ENCODE data around the gene CEP170B.
"Not testable (repeated sequence)": the region's sequence is repeated elsewhere in the genome, so short reads cannot be mapped to it uniquely, and the experiment has no call there.

Gene CEP170B

DNA sequence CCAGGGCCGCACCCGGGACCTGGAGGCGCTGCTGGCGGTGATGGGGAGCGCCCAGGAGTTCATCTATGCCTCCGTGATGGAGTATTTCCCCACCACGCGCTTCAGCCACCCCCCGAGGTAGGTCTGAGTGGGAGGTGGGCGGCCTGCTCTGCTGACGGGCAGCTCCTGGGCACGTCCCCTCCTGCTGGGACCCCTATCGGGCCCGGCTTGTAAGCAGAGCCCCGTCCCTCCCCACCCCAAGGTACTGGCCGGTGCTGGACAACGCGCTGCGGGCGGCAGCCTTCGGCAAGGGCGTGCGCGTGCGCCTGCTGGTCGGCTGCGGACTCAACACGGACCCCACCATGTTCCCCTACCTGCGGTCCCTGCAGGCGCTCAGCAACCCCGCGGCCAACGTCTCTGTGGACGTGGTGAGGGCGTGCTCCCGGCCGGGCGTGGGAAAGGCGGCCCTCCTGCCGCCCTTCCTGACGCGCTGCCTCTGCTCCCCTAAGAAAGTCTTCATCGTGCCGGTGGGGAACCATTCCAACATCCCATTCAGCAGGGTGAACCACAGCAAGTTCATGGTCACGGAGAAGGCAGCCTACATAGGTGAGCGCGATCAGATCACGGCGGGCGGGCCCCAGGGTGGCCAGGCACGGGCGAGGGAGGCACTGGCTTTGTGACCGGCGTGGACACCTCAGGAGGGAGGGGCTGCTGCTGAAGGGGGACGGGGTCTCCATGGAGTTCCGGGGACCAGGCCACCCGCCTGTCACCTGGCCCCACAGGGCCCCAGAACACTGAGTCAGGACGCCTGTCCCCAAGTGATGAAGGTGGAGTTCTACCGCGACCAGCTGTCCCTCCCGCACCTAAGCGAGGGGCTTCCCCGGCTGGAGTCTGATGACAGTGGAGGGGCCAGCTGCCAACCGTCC lies 67.0 kb downstream of the CEP170B start:
- DNase-seq (ENCODE audit: low spot score) = no peak

DNA sequence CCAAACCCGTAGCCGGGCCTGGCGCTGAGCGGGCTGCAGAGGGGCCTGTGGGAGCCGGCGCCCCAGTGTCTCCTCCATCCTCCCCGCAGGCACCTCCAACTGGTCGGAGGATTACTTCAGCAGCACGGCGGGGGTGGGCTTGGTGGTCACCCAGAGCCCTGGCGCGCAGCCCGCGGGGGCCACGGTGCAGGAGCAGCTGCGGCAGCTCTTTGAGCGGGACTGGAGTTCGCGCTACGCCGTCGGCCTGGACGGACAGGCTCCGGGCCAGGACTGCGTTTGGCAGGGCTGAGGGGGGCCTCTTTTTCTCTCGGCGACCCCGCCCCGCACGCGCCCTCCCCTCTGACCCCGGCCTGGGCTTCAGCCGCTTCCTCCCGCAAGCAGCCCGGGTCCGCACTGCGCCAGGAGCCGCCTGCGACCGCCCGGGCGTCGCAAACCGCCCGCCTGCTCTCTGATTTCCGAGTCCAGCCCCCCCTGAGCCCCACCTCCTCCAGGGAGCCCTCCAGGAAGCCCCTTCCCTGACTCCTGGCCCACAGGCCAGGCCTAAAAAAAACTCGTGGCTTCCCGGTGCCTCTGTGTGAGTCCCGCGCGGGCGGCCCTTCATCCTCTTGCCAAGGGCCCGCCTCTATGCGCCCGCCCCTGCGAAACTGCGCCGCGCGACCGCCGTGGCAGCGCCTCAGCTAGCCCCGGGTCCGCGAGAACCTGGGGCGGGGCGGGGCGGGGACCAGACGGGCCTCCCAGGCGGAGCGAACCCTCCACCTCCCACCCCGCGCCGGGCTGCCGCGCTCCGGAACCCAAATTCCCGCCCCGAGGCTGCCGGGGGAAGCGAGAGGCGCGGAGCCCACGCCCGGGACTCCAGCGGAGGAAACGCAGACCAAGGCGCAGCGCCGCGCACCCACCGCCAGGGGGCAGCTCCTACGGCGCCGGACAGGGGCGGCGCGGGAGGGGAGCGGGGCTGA lies 67.9 kb downstream of the CEP170B start:
- DNase-seq (ENCODE audit: low spot score) = peak; percentile 70

DNA sequence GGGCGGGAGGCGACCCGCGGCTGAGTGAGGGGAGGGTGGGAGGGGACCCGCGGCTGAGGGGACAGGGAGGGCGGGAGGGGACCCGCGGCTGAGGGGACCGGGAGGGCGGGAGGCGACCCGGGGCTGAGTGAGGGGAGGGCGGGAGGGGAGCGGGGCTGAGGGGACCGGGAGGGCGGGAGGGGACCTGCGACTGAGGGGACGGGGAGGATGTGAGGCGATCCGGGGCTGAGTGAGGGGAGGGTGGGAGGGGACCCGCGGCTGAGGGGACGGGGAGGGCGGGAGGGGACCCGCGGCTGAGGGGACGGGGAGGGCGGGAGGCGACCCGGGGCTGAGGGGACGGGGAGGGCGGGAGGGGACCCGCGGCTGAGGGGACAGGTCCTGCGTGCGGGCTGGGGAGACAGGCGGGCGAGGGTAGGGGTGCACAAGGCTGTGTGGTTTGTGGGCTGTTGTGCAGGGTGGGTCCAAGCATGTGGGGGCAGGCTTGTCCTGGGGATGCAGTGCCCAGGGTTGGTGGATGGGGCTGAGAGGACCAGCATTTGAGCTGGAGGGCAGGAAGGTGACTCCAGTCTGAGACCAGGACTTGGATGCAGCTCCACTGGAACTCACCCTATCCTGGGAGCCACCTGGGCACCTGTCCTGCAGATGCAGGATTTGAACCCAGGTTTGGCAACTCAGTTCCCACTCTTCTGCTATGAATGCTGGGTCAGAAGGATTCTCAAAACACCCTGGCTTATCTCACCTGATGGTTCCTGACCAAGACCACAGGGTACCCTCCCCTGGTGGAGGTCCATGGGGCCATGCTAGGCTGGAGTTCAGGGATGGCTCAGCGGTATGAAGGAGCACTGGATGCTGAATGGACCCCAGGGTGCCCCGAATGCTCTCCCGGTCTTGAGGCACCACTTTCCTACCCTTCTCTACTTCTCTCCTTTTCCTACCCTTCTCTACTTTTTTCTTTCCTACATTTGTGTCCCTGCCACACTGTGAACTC lies 69.0 kb downstream of the CEP170B start:
- DNase-seq (ENCODE audit: low spot score) = no peak

DNA sequence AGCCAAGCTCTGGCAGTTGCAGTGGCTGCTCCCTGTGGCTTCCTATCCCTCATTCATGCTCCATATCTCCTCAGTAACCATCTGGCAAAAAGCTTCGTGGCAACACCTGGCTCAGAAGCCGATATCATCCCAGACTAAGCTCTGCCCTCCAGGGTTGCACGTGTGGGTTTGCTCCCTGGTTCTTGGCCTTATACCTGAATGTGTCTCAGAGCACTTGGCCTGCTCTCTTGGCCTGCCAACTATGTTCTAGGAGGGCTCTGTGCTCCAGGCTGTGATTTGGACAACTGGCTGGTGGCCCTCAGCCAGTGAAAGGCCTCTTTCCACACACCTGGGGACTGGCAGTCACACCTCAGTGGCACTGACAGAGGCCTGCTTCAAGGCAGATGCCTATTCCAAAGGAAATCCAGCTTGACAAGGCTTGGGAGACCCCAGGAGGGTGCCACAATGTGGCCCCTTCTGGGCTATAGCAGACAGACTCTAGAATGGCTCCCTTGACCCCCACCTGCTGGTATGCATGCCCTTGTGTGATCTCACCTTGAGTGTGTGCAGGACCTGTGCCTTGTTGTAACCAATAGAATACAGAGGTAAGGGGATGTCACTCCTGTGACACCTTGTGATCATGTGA lies 70.1 kb downstream of the CEP170B start:
- no peak for DNase-seq (ENCODE audit: low spot score)

DNA sequence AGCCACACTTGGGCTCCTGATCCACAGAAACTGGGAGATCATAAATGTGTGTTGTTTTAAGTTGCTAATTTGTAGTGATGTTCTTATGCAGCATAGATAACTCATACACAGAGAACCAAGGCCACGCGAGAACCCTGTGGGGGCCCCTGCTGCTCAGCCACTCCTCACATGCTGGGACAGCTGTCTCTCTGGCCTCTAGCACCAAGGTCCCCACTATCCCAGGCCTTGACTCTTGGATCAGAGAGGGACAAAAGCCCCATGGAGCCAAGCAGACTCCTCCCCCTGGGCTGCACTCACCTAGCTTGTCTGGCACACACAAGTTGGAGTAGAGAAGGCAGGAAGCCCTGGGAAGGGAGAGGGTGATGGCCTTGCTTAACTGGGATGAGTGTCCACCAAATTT lies 70.9 kb downstream of the CEP170B start:
- DNase-seq (ENCODE audit: low spot score) = no peak

DNA sequence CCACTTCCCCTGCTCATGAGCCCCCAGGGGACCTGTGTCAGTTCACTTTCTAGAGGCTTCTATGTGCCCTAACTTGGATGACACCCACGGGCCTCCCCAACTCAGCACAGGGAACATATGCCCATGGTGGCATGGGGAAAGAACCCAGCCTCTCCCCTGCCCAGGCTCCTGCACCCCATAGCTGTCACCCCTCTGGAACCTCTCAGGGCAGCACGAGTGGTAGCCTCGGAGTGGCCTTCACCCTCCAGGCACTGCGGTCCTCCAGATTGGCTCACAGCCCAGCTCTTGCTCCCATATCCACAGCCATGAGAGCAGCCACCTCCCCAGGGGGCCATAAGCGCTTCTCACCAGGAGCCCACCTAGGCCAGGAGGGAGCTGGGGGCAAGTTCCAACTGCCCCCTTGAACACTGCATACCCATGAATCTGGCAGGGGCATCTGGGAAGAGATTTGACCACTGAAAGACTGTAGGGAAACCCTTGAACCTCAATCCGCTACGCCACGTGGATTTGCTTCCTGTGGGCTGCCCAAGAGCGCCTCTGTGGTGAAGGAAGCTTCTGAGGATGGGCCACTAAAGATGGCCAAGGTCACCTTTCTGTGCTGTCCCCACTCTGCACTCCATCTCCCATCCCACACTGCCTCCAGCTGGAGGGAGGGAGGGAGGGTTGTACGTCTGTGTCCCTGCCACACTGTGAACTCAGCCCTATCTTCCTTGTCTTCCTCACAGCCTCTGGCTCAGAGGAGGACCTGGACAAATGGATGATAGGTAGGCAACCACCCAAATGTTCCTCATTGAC lies 71.5 kb downstream of the CEP170B start:
- DNase-seq (ENCODE audit: low spot score) = no peak

DNA sequence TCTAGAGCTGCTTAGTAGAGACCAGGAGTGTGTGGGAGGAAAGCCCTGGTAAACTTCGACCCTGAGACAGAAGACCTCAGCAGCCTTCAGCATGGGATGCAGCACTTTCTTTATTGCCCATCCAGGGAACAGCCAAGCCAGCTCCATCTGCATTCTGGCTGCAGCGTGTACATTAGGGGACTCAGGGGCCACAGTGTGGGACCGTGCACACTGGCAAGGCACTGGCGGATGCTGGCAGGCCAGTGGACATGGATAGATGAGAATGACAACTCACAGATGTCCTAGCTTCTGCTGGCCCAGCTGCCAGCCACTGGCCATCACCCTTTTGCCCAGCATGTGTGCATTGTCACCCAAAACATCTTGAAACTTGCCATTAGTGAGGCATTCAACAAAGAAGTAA lies 72.1 kb downstream of the CEP170B start:
- no peak for DNase-seq (ENCODE audit: low spot score)

DNA sequence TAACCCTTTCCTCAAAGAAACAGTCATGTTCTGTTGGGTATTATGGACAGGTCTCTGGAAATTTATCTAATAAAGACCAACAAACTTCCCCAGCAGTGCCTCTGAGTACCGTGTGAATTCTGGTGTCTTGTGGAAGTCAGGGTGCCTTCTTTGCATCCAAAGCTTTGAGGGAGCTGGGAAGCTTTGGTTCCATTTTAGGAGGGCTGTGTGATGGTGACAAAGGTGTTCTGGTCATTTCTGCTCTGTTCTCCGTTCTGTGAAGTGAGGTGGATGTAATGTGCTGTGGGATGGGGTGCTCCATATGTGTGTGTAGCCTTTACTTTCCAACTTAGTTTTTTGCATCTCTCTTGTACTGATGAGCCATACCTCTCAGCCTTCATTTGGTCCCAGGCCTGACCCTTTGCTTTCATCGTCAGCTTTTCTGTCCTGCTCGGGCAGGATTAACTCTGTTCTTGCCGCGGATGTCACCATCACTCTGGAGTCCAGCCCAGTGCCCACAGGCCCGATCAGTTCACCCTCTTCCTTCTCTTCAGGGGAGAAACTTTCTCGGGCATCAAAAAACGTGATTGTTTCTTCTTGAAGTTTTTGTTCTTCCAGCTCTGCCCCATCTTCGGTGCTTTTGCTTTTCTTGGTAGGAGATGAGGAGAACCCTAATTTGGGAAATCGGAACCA lies 72.8 kb downstream of the CEP170B start:
- DNase-seq (ENCODE audit: low spot score) = no peak

DNA sequence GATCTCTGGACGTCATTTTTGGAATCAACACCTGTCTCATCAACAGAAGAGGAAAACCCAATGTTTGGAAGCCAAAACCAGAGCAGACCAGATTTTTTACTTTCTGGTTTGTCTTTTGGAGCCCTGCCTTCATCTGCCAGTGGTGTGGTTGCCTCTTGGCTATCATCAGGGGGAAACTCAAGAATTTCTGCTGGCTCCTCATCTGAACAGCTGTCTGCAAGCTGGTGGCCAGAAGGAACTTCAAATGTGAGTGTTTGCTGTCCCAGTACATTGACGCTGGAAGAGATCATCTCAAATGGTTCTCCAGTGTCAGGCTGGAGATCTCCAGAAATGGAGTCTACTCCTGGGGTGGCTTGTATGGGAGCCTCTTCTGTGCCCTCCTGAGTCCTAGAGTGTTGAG lies 73.4 kb downstream of the CEP170B start:
- DNase-seq (ENCODE audit: low spot score) = no peak

DNA sequence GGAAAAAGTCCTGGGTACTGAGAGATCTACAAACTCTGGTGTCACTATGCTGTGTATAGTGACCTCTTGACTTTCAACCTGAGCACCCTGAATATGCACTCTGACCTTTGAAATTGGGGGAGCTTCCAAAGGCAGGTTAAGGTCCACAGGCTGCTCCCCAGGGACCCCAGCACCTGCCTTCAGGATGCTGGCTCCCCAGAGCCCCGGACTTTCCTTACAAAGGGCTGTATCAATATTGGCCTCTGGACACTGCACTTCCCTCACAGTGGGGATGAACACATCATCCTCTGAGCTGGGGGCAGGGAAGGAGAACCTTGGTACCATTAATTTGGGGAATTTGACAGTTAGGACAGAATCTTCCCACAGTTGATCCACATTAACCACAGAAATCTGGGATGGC lies 73.9 kb downstream of the CEP170B start:
- DNase-seq (ENCODE audit: low spot score) = no peak

DNA sequence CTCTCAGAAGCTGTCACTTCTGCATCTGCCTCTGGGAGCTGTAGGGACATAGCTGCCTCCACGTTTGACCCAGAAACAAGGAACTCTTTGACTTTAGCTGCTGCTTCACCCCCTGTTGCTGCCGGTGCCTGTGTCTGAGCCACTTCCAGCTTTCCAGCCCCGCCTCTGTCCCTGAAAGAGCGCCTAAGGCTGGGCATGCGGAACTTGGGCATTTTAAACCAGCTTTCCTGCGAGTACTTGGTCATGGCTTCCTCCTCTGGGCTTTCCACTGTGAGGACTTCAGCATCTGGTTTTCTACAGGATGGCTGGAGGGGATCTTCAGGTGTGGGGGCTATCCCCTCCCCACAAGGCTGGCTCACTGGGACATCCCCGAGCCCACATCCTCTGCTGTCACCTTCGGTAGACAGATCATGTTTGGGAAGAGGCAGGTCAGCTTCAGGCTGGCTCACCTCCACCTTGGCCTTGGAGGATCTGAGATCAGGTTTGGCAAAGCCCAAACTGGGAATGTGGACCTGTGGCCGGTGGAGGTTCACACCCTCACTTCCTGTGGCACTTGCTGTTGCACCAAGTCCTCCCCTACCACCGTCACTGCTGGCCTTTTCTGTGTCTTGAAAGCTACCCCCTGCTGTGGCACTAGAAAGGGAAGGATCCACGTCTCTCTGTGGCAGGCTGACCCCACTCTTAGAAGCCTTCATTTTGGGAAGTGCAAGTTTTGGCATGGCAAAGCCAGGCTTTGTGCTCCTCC lies 74.8 kb downstream of the CEP170B start:
- DNase-seq (ENCODE audit: low spot score) = no peak

DNA sequence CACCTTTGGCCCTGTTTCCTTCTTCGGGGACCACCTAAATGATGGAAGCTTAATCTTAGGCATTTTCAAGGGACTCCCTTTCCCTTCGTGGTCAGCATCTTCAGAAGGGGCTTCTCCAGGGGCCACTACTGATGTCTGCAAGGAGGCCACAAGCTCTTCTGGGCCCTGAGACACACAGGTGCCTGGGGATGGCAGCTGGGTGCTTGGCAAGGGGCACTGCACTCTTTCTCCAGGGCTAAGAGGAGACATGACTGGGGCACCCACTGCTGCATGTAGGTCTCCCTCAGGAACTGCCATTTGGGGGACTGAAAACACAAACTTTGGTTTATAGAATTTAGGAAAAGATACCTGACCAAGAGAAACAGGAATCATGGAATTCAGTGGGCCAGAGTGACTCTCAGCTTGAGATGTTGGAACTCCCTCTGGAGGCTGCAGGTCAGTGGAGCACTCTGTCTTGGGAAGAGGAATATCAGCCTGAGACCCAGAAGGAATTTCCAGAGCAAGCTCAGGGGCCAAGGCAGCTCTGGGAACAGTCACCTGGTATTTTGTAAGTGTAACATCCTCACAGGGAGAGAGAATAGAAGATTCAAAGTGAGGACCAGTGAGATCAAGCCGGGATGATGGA lies 75.6 kb downstream of the CEP170B start:
- peak; percentile 39 for DNase-seq (ENCODE audit: low spot score)

DNA sequence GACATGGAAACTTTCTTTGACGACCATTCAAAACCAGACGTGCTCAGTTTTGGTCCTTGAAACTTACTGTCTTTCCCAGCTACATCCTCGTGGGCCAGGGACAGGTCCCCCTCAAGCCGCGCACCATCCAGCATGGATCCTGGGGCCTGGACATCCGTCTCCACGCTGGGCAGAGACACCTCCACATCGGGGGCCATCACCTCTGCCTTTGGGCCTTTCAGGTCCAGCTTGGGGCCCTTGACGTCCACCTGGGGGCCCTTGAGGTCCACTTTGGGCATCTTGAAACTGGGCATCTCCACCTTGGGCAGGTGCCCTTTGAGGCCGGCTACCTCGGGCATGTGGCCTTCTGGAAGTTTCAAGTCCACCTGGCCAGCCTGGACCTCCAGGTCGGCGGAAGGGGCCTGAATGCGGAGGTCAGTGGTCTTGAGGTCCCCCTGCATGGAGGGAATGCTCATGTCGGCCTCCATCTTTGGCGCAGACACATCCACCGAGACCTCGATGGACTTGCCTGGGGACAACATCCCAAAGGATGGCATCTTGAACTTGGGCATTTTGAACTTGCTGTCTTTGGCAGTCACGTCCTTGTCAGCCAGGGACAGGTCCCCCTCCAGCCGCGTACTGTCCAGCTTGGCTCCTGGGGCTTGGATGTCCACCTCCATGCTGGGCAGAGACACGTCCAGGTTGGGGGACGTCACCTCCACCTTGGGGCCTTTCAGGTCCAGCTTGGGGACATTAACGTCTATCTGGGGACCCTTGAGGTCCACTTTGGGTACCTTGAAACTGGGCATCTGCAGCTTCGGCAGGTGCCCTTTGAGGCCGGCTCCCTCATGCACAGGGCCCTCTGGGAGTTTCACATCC lies 76.7 kb downstream of the CEP170B start:
- DNase-seq (ENCODE audit: low spot score) = no peak

DNA sequence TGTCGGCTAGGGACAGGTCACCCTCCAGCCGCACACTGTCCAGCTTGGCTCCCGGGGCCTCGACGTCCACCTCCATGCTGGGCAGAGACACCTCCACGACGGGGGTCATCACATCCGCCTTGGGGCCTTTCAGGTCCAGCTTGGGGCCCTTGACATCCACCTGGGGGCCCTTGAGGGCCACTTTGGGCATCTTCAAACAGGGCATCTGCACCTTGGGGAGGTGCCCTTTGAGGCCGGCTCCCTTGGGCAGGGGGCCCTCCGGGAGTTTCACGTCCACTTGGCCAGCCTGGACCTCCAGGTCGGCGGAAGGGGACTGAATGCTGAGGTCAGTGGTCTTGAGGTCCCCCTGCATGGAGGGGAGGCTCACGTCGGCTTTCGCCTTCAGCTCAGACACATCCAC lies 77.5 kb downstream of the CEP170B start:
- no peak for DNase-seq (ENCODE audit: low spot score)

DNA sequence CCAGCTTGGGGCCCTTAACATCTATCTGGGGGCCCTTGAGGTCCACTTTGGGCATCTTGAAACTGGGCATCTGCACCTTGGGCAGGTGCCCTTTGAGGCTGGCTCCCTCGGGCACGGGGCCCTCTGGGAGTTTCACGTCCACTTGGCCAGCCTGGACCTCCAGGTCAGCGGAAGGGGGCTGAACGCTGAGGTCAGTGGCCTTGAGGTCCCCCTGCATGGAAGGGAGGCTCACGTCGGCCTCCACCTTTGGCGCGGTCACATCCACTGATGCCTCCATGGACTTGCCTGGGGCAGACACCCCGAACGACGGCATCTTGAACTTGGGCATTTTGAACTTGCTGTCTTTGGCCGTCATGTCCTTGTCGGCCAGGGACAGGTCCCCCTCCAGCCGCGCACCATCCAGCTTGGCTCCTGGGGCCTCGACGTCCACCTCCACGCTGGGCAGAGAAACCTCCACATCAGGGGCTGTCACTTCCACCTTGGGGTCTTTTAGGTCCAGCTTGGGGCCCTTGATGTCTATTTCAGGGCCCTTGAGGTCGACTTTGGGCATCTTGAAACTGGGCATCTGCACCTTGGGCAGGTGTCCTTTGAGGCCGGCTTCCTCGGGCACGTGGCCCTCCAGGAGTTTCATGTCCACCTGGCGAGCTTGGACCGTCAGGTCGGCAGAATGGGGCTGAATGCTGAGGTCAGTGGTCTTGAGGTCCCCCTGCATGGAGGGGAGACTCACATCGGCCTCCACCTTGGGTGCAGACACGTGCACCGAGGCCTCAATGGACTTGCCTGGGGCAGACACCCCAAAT lies 78.3 kb downstream of the CEP170B start:
- DNase-seq (ENCODE audit: low spot score) = not testable (repeated sequence)

DNA sequence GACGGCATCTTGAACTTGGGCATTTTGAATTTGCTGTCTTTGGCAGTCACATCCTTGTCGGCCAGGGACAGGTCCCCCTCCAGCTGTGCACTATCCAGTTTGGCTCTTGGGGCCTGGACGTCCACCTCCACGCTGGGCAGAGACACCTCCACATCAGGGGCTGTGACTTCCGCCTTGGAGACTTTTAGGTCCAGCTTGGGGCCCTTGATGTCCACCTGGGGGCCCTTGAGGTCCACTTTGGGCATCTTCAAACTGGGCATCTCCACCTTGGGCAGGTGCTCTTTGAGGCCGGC lies 78.9 kb downstream of the CEP170B start:
- not testable (repeated sequence) for DNase-seq (ENCODE audit: low spot score)

All from cerebellar cortex (tissue), 1 donor.